ENCODE results near the gene SIPA1L3. TPM values are rescaled to one million over a fixed set of nuclear protein-coding genes. Genes with fewer than 3 reads are reported as not detected.

The SIPA1L3 gene
- total and polyA plus RNA-seq, 9 of the 15 experiments (the other 6 are each of a cell fraction or from before 2014, with no cell fraction given), result 0.01 to 6.1 (median 2.5) TPM

DNA sequence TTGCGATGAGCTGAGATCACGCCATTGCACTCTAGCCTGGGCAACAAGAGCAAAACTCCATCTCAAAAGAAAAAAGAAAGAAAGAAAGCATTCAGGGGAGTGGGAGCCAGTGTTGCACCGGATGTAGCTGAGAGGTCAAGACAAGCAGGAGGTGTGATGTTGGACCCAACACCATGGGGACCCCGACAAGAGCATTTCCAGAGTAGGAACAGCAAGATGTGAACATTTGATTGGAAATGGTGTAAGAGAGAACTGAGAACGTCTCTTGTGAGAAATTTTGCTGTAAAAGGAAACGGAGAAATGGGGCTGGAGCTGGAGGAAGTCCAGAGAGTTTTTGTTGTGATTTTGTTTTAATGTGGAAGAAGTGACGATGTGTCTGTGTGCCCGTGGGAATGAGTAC is 332.8 kb downstream of the SIPA1L3 start:
- DNase-seq (ENCODE audit: extremely low read depth in 1 of 4, low spot score in 3 of 4), result no peak
- BruUV-seq (replicated peaks), result no TSS peak
- Histone ChIP-seq H3K79me2 (ENCODE audit: control insufficient read depth, insufficient read depth, low read length) (no peaks in the 10 kb centered on the region), H3K4me2 (ENCODE audit: insufficient read depth, low read length) (no peak overlapping the region), H3K27me3 (ENCODE audit: control insufficient read depth in 2 of 2, insufficient read depth in 2 of 2, low read length in 2 of 2) (no peaks in the 10 kb centered on the region), H3K27ac (ENCODE audit: extremely low read depth, low read depth, low read length) (no peak overlapping the region), H3K9me3 (replicated peaks; ENCODE audit: control insufficient read depth, insufficient read depth, low read depth, low read length) (no peaks in the 10 kb centered on the region), H3K4me3 (no peak overlapping the region), H2AFZ (ENCODE audit: low read depth, low read length) (0 out of 2 replicates have a peak overlapping the region, but pooled peaks have one; percentile 9), H4K20me1 (replicated peaks; ENCODE audit: control insufficient read depth, insufficient read depth, low read length) (no peaks in the 10 kb centered on the region), H3K4me1 (replicated peaks in 1 of 2; ENCODE audit: control insufficient read depth in 2 of 2, insufficient read depth in 2 of 2, low read length in 2 of 2) (peaks cover 5 to 18% of the 10 kb centered on the region in 2 experiments; a peak in 4 of 5 replicates), H3K36me3 (ENCODE audit: control insufficient read depth, insufficient read depth, low read length) (no peaks in the 10 kb centered on the region), H3K9ac (ENCODE audit: insufficient read depth in 1 of 2, low read depth in 2 of 2, low read length in 2 of 2) (no peak overlapping the region), H3K9me1 (ENCODE audit: control insufficient read depth, insufficient read depth, low read length) (no peaks in the 10 kb centered on the region)
- ChIA-PET CTCF (ENCODE audit: low intra/inter-chr PET ratio) (no interaction called here), POLR2A (interaction anchor here (1.0 kb wide), 1 partner anchor 10 kb away, joined by 4 read pairs; no protein-coding TSS in a partner anchor)
- WGBS (ENCODE audit: insufficient coverage, low coverage, missing lambda C conversion rate), result 43% methylated on average over 8 of the region's 8 CpGs
- FAIRE-seq, result no peak
- intact Hi-C loops (cut with micrococcal nuclease) (loop anchor here (5.0 kb wide), 1 partner anchor 147 kb away; the partner anchor contains the start of genes GGN and SPRED3), in situ Hi-C loops (cut with MboI) (loop anchor here (5.0 to 10.0 kb wide), 2 partner anchors 92 to 375 kb away; partner anchors contain the start of genes EIF3K and MAP4K1)
- ATAC-seq, result no peak
- TF ChIP-seq ZKSCAN8 (CRISPR knock-in tag; IDR thresholded peaks at IDR 0.05), result no peak
- no peak for TF ChIP-seq HNRNPH1 (optimal IDR thresholded peaks at IDR 0.05; ENCODE audit: low read depth, low read length)
- TF ChIP-seq FOXM1 (IDR thresholded peaks at IDR 0.05; ENCODE audit: low read depth), result no peak
- no peak for TF ChIP-seq FOXM1 (CRISPR knock-in tag; IDR thresholded peaks at IDR 0.05; ENCODE audit: low read depth)
- TF ChIP-seq SUPT5H (IDR thresholded peaks at IDR 0.05), result no peak
- TF ChIP-seq ZNF197 (CRISPR knock-in tag; IDR thresholded peaks at IDR 0.05; ENCODE audit: low read depth), result no peak
- no peak for TF ChIP-seq ZNF778 (CRISPR knock-in tag; IDR thresholded peaks at IDR 0.05)
- TF ChIP-seq PHF21A (IDR thresholded peaks at IDR 0.05; ENCODE audit: borderline replicate concordance, low read depth), result no peak
- no peak for TF ChIP-seq ZNF41 (CRISPR knock-in tag; conservative IDR thresholded peaks at IDR 0.05)
- TF ChIP-seq NR2C2 (CRISPR knock-in tag; IDR thresholded peaks at IDR 0.05), result no peak
- TF ChIP-seq NR2C2 (tag; IDR thresholded peaks at IDR 0.05), result no peak
- no peak for TF ChIP-seq CHD2 (IDR thresholded peaks at IDR 0.05; ENCODE audit: low read depth, low read length)
- TF ChIP-seq CBX1 (IDR thresholded peaks at IDR 0.05; ENCODE audit: low read depth), result no peak
- TF ChIP-seq MAFG (tag; conservative IDR thresholded peaks at IDR 0.05), result no peak
- no peak for TF ChIP-seq POLR2A (conservative IDR thresholded peaks at IDR 0.05)
- TF ChIP-seq, protein P1, sequence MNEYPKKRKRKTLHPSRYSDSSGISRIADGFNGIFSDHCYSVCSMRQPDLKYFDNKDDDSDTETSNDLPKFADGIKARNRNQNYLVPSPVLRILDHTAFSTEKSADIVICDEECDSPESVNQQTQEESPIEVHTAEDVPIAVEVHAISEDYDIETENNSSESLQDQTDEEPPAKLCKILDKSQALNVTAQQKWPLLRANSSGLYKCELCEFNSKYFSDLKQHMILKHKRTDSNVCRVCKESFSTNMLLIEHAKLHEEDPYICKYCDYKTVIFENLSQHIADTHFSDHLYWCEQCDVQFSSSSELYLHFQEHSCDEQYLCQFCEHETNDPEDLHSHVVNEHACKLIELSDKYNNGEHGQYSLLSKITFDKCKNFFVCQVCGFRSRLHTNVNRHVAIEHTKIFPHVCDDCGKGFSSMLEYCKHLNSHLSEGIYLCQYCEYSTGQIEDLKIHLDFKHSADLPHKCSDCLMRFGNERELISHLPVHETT (CRISPR knock-in tag; conservative IDR thresholded peaks at IDR 0.05 in 1 of 2, IDR thresholded peaks at IDR 0.05 in 1 of 2), result no peak
- TF ChIP-seq PCBP2 (IDR thresholded peaks at IDR 0.05; ENCODE audit: low read depth, low read length, poor library complexity, severe bottlenecking), result no peak
- no peak for TF ChIP-seq TCF3 (CRISPR knock-in tag; IDR thresholded peaks at IDR 0.05)
- no peak for TF ChIP-seq ZNF184 (CRISPR knock-in tag; IDR thresholded peaks at IDR 0.05)
- TF ChIP-seq, protein P2, sequence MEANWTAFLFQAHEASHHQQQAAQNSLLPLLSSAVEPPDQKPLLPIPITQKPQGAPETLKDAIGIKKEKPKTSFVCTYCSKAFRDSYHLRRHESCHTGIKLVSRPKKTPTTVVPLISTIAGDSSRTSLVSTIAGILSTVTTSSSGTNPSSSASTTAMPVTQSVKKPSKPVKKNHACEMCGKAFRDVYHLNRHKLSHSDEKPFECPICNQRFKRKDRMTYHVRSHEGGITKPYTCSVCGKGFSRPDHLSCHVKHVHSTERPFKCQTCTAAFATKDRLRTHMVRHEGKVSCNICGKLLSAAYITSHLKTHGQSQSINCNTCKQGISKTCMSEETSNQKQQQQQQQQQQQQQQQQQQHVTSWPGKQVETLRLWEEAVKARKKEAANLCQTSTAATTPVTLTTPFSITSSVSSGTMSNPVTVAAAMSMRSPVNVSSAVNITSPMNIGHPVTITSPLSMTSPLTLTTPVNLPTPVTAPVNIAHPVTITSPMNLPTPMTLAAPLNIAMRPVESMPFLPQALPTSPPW (CRISPR knock-in tag; IDR thresholded peaks at IDR 0.05), result no peak
- TF ChIP-seq KLF10 (CRISPR knock-in tag; IDR thresholded peaks at IDR 0.05), result no peak

All from K562 (cell line).